HG03521 (cell line): ENCODE measurements around the gene PHF21A.
"Not testable (repeated sequence)": the region's sequence is repeated elsewhere in the genome, so short reads cannot be mapped to it uniquely, and the experiment has no call there.

ENCODE experiments used
- ATAC-seq: cut with Tn5 transposase; IDR thresholded peaks from one replicate; pipeline ENCODE4 v1.9.1; 2021; ENCODE audit warnings: mild to moderate bottlenecking, moderate library complexity; ENCODE audit not compliant: unreplicated experiment

The PHF21A gene

GRCh38 chr11:45988921-45989320, 132.3 kb downstream of the PHF21A start:
- ATAC-seq = no peak

- ATAC-seq = no peak
Observed at GRCh38 chr11:45985212-45985611, 136.0 kb downstream of the PHF21A start.

- ATAC-seq = no peak
Observed at GRCh38 chr11:45984192-45984591, 137.1 kb downstream of the PHF21A start.

GRCh38 chr11:45983471-45983845, 137.8 kb downstream of the PHF21A start:
- no peak for ATAC-seq

GRCh38 chr11:45982656-45983470, 138.4 kb downstream of the PHF21A start:
- ATAC-seq = no peak

GRCh38 chr11:45981826-45982225, 139.4 kb downstream of the PHF21A start:
- ATAC-seq = not testable (repeated sequence)

GRCh38 chr11:45974806-45975205, 146.4 kb downstream of the PHF21A start:
- ATAC-seq = no peak

- no peak for ATAC-seq
Observed at GRCh38 chr11:45973601-45974000, 147.7 kb downstream of the PHF21A start.

- no peak for ATAC-seq
Observed at GRCh38 chr11:45968901-45969300, 152.4 kb downstream of the PHF21A start.

GRCh38 chr11:45967506-45967905, 153.7 kb downstream of the PHF21A start:
- ATAC-seq = no peak

- no peak for ATAC-seq
Observed at GRCh38 chr11:45964911-45965389, 156.3 kb downstream of the PHF21A start.

- no peak for ATAC-seq
Observed at GRCh38 chr11:45961751-45962240, 159.5 kb downstream of the PHF21A start.

- no peak for ATAC-seq
Observed at GRCh38 chr11:45960387-45961095, 160.7 kb downstream of the PHF21A start.

GRCh38 chr11:45959851-45960250, 161.4 kb downstream of the PHF21A start:
- ATAC-seq = no peak

GRCh38 chr11:45949992-45950407, 171.3 kb downstream of the PHF21A start:
- ATAC-seq = no peak

GRCh38 chr11:45948356-45948755, 172.9 kb downstream of the PHF21A start:
- no peak for ATAC-seq

- ATAC-seq = no peak
Observed at GRCh38 chr11:45947885-45948284, 173.4 kb downstream of the PHF21A start.

- no peak for ATAC-seq
Observed at GRCh38 chr11:45945397-45945999, 175.8 kb downstream of the PHF21A start.

GRCh38 chr11:45942381-45942780, 178.9 kb downstream of the PHF21A start:
- ATAC-seq = no peak

GRCh38 chr11:45941285-45941684, 180.0 kb downstream of the PHF21A start:
- no peak for ATAC-seq

- ATAC-seq = no peak
Observed at GRCh38 chr11:45939836-45940235, 181.4 kb downstream of the PHF21A start.

GRCh38 chr11:45937916-45938315, 183.3 kb downstream of the PHF21A start:
- no peak for ATAC-seq
